MM.1S (cell line): ENCODE results near the gene TMSB15A.

Experiments
- DNase-seq: peaks from one replicate; pipeline ENCODE4 v3.0.0-alpha.2; 2015
- H2AFZ ChIP-seq: fragments of 300-600 bp; sonication (generic); 2 replicates; pipeline ENCODE4 v1.6.0; 2016; ENCODE audit warnings: antibody characterized with exemption, low read length
- H3F3A ChIP-seq: fragments of 300-600 bp; sonication (generic); 2 replicates; pipeline ENCODE4 v1.6.1; 2016; ENCODE audit warnings: mild to moderate bottlenecking, antibody characterized with exemption, low read length, moderate library complexity, mixed read lengths; ENCODE audit not compliant: insufficient read depth
- H3K27ac ChIP-seq: fragments of 300-600 bp; sonication (generic); 2 replicates; pipeline ENCODE4 v1.5.1; 2016; ENCODE audit warnings: mild to moderate bottlenecking, low read length
- H3K27me3 ChIP-seq: fragments of 300-600 bp; sonication (generic); replicated peaks from 2 replicates; pipeline ENCODE4 v1.6.0; 2016; ENCODE audit warnings: low read length; ENCODE audit not compliant: insufficient read depth
- H3K36me3 ChIP-seq: fragments of 300-600 bp; sonication (generic); replicated peaks from 2 replicates; pipeline ENCODE4 v1.6.1; 2016; ENCODE audit warnings: mild to moderate bottlenecking, low read length, mixed read lengths; ENCODE audit not compliant: insufficient read depth
- H3K4me1 ChIP-seq: fragments of 300-600 bp; sonication (generic); 2 replicates; pipeline ENCODE4 v1.6.1; 2016; ENCODE audit warnings: low read length, mixed read lengths
- H3K4me2 ChIP-seq: fragments of 300-600 bp; sonication (generic); 2 replicates; pipeline ENCODE4 v1.6.0; 2016; ENCODE audit warnings: low read depth, low read length
- H3K4me3 ChIP-seq: fragments of 300-600 bp; sonication (generic); 2 replicates; pipeline ENCODE4 v1.5.1; 2016; ENCODE audit warnings: low read length, mixed read lengths
- H3K79me2 ChIP-seq: fragments of 300-600 bp; sonication (generic); 2 replicates; pipeline ENCODE4 v1.6.1; 2016; ENCODE audit warnings: mixed run types, low read length, mixed read lengths
- H3K9ac ChIP-seq: fragments of 300-600 bp; sonication (generic); 2 replicates; pipeline ENCODE4 v1.6.1; 2016; ENCODE audit warnings: low read length, mixed read lengths
- H3K9me2 ChIP-seq: fragments of 300-600 bp; sonication (generic); replicated peaks from 2 replicates; pipeline ENCODE4 v1.6.1; 2016; ENCODE audit warnings: mild to moderate bottlenecking, low read length, mixed read lengths; ENCODE audit not compliant: insufficient read depth
- H3K9me3 ChIP-seq: fragments of 300-600 bp; sonication (generic); replicated peaks from 2 replicates; pipeline ENCODE4 v1.6.1; 2016; ENCODE audit warnings: mild to moderate bottlenecking, low read length, mixed read lengths; ENCODE audit not compliant: insufficient read depth
- H4K20me1 ChIP-seq: fragments of 300-600 bp; sonication (generic); 2 replicates; pipeline ENCODE4 v1.6.1; 2016; ENCODE audit warnings: mild to moderate bottlenecking, low read length, moderate library complexity, mixed read lengths; ENCODE audit not compliant: insufficient read depth
- CTCF ChIP-seq: fragments of 300-600 bp; sonication (generic); IDR thresholded peaks from 2 replicates; pipeline ENCODE4 v1.5.1; 2016; ENCODE audit warnings: antibody characterized with exemption, low read length, mixed read lengths
- EZH2 ChIP-seq: fragments of 300-600 bp; sonication (generic); optimal IDR thresholded peaks from 2 replicates; pipeline ENCODE3; 2017; ENCODE audit warnings: low read depth, mild to moderate bottlenecking, antibody characterized with exemption, low read length, mixed read lengths
- EZH2phosphoT487 ChIP-seq: fragments of 300-600 bp; sonication (generic); IDR thresholded peaks from 2 replicates; pipeline ENCODE4 v1.6.1; 2018; ENCODE audit warnings: antibody characterized with exemption, low read length

Gene TMSB15A

GRCh38 chrX:102517326-102517725, 787 bp upstream of the TMSB15A start:
- H3K36me3 ChIP-seq = no peaks in the 10 kb centered on the region
- no peaks in the 10 kb centered on the region for H3K9me3 ChIP-seq
- no peaks in the 10 kb centered on the region for H3K4me1 ChIP-seq
- no peak overlapping the region for H3K9ac ChIP-seq
- no peaks in the 10 kb centered on the region for H4K20me1 ChIP-seq
- no peaks in the 10 kb centered on the region for H3F3A ChIP-seq
- peak overlapping the region; percentile 55; the same call in 1 of the 2 replicates for H3K4me2 ChIP-seq
- no peaks in the 10 kb centered on the region for H3K9me2 ChIP-seq
- H2AFZ ChIP-seq = peak overlapping the region; percentile 48; the same call in 1 of the 2 replicates
- no peaks in the 10 kb centered on the region for H3K79me2 ChIP-seq
- H3K27ac ChIP-seq = no peak overlapping the region
- TF ChIP-seq EZH2phosphoT487 (no peak), CTCF (no peak), EZH2 (no peak)
- H3K4me3 ChIP-seq = no peak overlapping the region
- DNase-seq = no peak
- no peaks in the 10 kb centered on the region for H3K27me3 ChIP-seq

- Histone ChIP-seq H3K27ac (no peak overlapping the region), H3K4me3 (no peak overlapping the region), H3K27me3 (no peaks in the 10 kb centered on the region), H3F3A (no peaks in the 10 kb centered on the region), H3K4me1 (no peaks in the 10 kb centered on the region), H4K20me1 (no peaks in the 10 kb centered on the region), H3K9ac (no peak overlapping the region), H3K9me2 (no peaks in the 10 kb centered on the region), H3K36me3 (no peaks in the 10 kb centered on the region), H3K4me2 (no peak overlapping the region), H3K9me3 (no peaks in the 10 kb centered on the region), H2AFZ (no peak overlapping the region), H3K79me2 (no peaks in the 10 kb centered on the region)
- TF ChIP-seq EZH2phosphoT487 (no peak), CTCF (no peak), EZH2 (no peak)
- DNase-seq = no peak
Observed at GRCh38 chrX:102514536-102514935, 2.0 kb downstream of the TMSB15A start.

- Histone ChIP-seq H3K27me3 (no peaks in the 10 kb centered on the region), H3K4me2 (no peak overlapping the region), H3K9ac (no peak overlapping the region), H2AFZ (no peak overlapping the region), H3K4me3 (no peak overlapping the region), H3K36me3 (no peaks in the 10 kb centered on the region), H3K9me2 (no peaks in the 10 kb centered on the region), H4K20me1 (no peaks in the 10 kb centered on the region), H3F3A (no peaks in the 10 kb centered on the region), H3K4me1 (no peaks in the 10 kb centered on the region), H3K79me2 (no peaks in the 10 kb centered on the region), H3K27ac (no peak overlapping the region), H3K9me3 (no peaks in the 10 kb centered on the region)
- DNase-seq = no peak
- TF ChIP-seq EZH2 = no peak
- TF ChIP-seq EZH2phosphoT487 = no peak
- no peak for TF ChIP-seq CTCF
Observed at GRCh38 chrX:102498732-102499131, 17.8 kb downstream of the TMSB15A start.
